Thymus (tissue), 14 donors: ENCODE measurements around the gene KCNMA1. TPM values are rescaled to one million over a fixed set of nuclear protein-coding genes. Genes with fewer than 3 reads are reported as not detected.
"Not testable (repeated sequence)": the region's sequence is repeated elsewhere in the genome, so short reads cannot be mapped to it uniquely, and the experiment has no call there.

ENCODE experiments used
- DNase-seq, 9 donors: peaks; one replicate each; pipeline ENCODE4 v3.0.0-alpha.2; 2013; ENCODE audit warnings: low spot score in 9 of 9, low read depth in 6 of 9, missing footprints in 1 of 9
- H3K27ac ChIP-seq, 2 donors: one replicate each; pipeline ENCODE4 v1.5.1; 2013; ENCODE audit warnings: control low read depth in 1 of 2, low read depth in 1 of 2, low read length in 1 of 2, mild to moderate bottlenecking in 1 of 2, moderate library complexity in 1 of 2
- H3K27me3 ChIP-seq, 2 donors: one replicate each; pipeline ENCODE4 v1.5.1; 2013; ENCODE audit warnings: low read length in 1 of 2; ENCODE audit not compliant: control insufficient read depth in 2 of 2, insufficient read depth in 1 of 2
- H3K36me3 ChIP-seq, 2 donors: one replicate each; pipeline ENCODE4 v1.5.1; 2013; ENCODE audit warnings: low read length in 1 of 2, mild to moderate bottlenecking in 1 of 2, moderate library complexity in 1 of 2; ENCODE audit not compliant: control insufficient read depth in 2 of 2, insufficient read depth in 2 of 2
- H3K4me1 ChIP-seq, 2 donors: one replicate each; pipeline ENCODE4 v1.5.1; 2013; ENCODE audit warnings: low read length in 2 of 2; ENCODE audit not compliant: control insufficient read depth in 2 of 2, insufficient read depth in 2 of 2
- H3K4me3 ChIP-seq, 2 donors: one replicate each; pipeline ENCODE4 v1.5.1; 2013; ENCODE audit warnings: low read length in 2 of 2, control low read depth in 1 of 2, mild to moderate bottlenecking in 1 of 2
- H3K9me3 ChIP-seq, 2 donors: one replicate each; pipeline ENCODE4 v1.5.1; 2013; ENCODE audit warnings: low read length in 1 of 2, mild to moderate bottlenecking in 1 of 2; ENCODE audit not compliant: control insufficient read depth in 2 of 2, insufficient read depth in 1 of 2
- WGBS: extraction: QIAGEN DNeasy Blood & Tissue Kit; methylation state at CpG from one replicate; pipeline ENCODE4 v1.1.7; 2013; 5-methylcytosine and 5-hydroxymethylcytosine counted together
- long read RNA-seq, 10 donors: transcript quantifications; one replicate each; lab custom pipeline, GENCODE V29; 2026
- polyA plus RNA-seq: library from polyadenylated mRNA; stranded (reverse); fragments of 200-250 nt; gene quantifications from one replicate; pipeline ENCODE4 v1.2.3, GENCODE V29; 2013
- total RNA-seq: library from RNA; stranded (reverse); fragments of 120-200 nt; gene quantifications from one replicate; pipeline ENCODE4 v1.2.4, GENCODE V29; 2013
- donor health status: healthy.

The KCNMA1 gene
- total RNA-seq = 1.9 TPM
- polyA plus RNA-seq = 12.9 TPM
- long read RNA-seq, donor 1 = 0 reads
- long read RNA-seq, donor 2 = 0 reads
- long read RNA-seq, donor 3, partial matches to known transcripts = 0 of 1 reads
- long read RNA-seq, donor 3, other reads (novel, unspliced or antisense) = 0 of 1 reads
- long read RNA-seq, donor 4, partial matches to known transcripts = 0 of 1 reads
- long read RNA-seq, donor 4, other reads (novel, unspliced or antisense) = 0 of 1 reads
- long read RNA-seq, donor 5, partial matches to known transcripts = 0 of 1 reads
- long read RNA-seq, donor 5, other reads (novel, unspliced or antisense) = 0 of 1 reads
- long read RNA-seq, donor 6 = 0 reads
- long read RNA-seq, donor 7, partial matches to known transcripts = 0 of 1 reads
- long read RNA-seq, donor 7, other reads (novel, unspliced or antisense) = 0 of 1 reads
- long read RNA-seq, donor 8, partial matches to known transcripts = 0 of 2 reads
- long read RNA-seq, donor 8, other reads (novel, unspliced or antisense) = 0 of 2 reads
- long read RNA-seq, donor 9, partial matches to known transcripts = 0 of 1 reads
- long read RNA-seq, donor 9, other reads (novel, unspliced or antisense) = 0 of 1 reads
- long read RNA-seq, donor 10 = 0 reads

GRCh38 chr10:77637532-77638320 is at the start of gene KCNMA1:
Gene KCNMA1 (minus strand): TSS chr10:77637808.
- 1% methylated on average over 120 of the region's 121 CpGs for WGBS
- Histone ChIP-seq H3K9me3 (no peaks in the 10 kb centered on the region), H3K36me3 (no peaks in the 10 kb centered on the region), H3K27me3 (peaks cover 58 to 78% of the 10 kb centered on the region in 2 donors), H3K4me3 (peak within 1 kb of the TSS in 1 of 2 donors; percentile 35), H3K27ac (no peak within 1 kb of the TSS), H3K4me1 (no peaks in the 10 kb centered on the region)
- peak in 1 of 9 donors; percentile 18 for DNase-seq

GRCh38 chr10:77686650-77687417 is 49.2 kb upstream of the KCNMA1 start:
- H3K36me3 ChIP-seq = no peaks in the 10 kb centered on the region
- no peak overlapping the region for H3K4me3 ChIP-seq
- H3K9me3 ChIP-seq = no peaks in the 10 kb centered on the region
- WGBS = 88% methylated on average over 11 of the region's 11 CpGs
- no peaks in the 10 kb centered on the region for H3K4me1 ChIP-seq
- no peak for DNase-seq
- H3K27me3 ChIP-seq = peaks cover 0 to 9% of the 10 kb centered on the region in 2 donors
- no peak overlapping the region for H3K27ac ChIP-seq

DNA sequence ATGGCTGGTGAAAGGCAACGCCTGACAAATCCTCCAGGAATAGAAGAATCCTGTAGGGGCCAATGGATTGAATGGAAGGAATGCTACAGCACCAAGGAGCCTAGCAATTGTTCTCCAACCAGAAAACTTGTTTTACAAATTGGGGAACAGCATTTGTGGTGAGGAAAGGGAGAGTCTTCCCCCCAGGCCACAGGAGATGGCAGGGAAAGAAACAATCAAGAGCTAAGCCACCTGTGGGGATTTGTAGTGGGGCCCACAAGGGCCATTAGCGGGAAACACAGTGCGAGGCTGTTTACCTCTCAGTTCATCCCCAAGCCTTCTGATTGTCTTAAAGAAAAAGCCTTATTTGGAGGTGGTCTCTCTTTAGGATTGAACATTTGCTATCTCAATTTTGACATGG is 48.5 kb upstream of the KCNMA1 start:
- DNase-seq = no peak
- 91% methylated on average over 3 of the region's 3 CpGs for WGBS
- no peak overlapping the region for H3K4me3 ChIP-seq
- no peaks in the 10 kb centered on the region for H3K9me3 ChIP-seq
- H3K27ac ChIP-seq = no peak overlapping the region
- H3K4me1 ChIP-seq = no peaks in the 10 kb centered on the region
- H3K27me3 ChIP-seq = peaks cover 0 to 7% of the 10 kb centered on the region in 2 donors
- no peaks in the 10 kb centered on the region for H3K36me3 ChIP-seq

DNA sequence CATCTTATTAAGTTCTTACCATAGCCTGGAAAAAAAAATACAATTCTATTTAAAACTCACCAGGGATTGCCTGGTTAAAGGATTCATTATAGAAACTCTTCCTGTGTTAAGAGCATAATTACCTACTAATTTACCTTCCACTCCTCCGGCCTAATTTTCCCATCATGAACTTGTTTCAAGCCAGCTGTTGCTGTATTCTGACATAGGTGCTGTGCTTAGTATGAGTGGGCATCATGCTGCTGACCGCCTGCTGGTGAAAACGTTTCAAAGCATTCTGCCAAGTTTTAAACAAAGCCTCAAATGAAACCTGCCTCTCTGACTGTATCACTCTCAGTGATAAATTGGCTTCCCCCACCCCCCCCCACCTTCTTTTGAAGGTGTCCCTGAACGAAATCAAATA is 47.8 kb upstream of the KCNMA1 start:
- Histone ChIP-seq H3K36me3 (no peaks in the 10 kb centered on the region), H3K27me3 (peaks cover 0 to 7% of the 10 kb centered on the region in 2 donors), H3K4me1 (no peaks in the 10 kb centered on the region), H3K4me3 (no peak overlapping the region), H3K27ac (no peak overlapping the region), H3K9me3 (no peaks in the 10 kb centered on the region)
- WGBS = 84% methylated on average over 4 of the region's 4 CpGs
- DNase-seq = no peak

GRCh38 chr10:77683088-77683432 is 45.5 kb upstream of the KCNMA1 start:
- WGBS = 95% methylated on average over 8 of the region's 8 CpGs
- H3K4me1 ChIP-seq, H3K4me3 ChIP-seq, H3K27ac ChIP-seq, DNase-seq, H3K27me3 ChIP-seq, H3K36me3 ChIP-seq, H3K9me3 ChIP-seq: not testable (repeated sequence)

- peaks cover 0 to 4% of the 10 kb centered on the region in 2 donors for H3K27me3 ChIP-seq
- H3K9me3 ChIP-seq = no peaks in the 10 kb centered on the region
- H3K4me1 ChIP-seq = no peaks in the 10 kb centered on the region
- DNase-seq = no peak
- H3K36me3 ChIP-seq = no peaks in the 10 kb centered on the region
- 98% methylated on average over 5 of the region's 5 CpGs for WGBS
- H3K4me3 ChIP-seq = no peak overlapping the region
- H3K27ac ChIP-seq = no peak overlapping the region
These were observed 44.9 kb upstream of the KCNMA1 start for GRCh38 chr10:77682393-77683087.

GRCh38 chr10:77681839-77682238 is 44.2 kb upstream of the KCNMA1 start:
- H3K36me3 ChIP-seq = no peaks in the 10 kb centered on the region
- H3K9me3 ChIP-seq = no peaks in the 10 kb centered on the region
- 90% methylated on average over 6 of the region's 6 CpGs for WGBS
- no peaks in the 10 kb centered on the region for H3K4me1 ChIP-seq
- H3K27ac ChIP-seq = no peak overlapping the region
- no peaks in the 10 kb centered on the region for H3K27me3 ChIP-seq
- H3K4me3 ChIP-seq = no peak overlapping the region
- DNase-seq = no peak

- H3K27ac ChIP-seq = no peak overlapping the region
- no peaks in the 10 kb centered on the region for H3K4me1 ChIP-seq
- no peaks in the 10 kb centered on the region for H3K9me3 ChIP-seq
- WGBS = 97% methylated on average over 8 of the region's 8 CpGs
- H3K27me3 ChIP-seq = no peaks in the 10 kb centered on the region
- DNase-seq = no peak
- H3K4me3 ChIP-seq = no peak overlapping the region
- no peaks in the 10 kb centered on the region for H3K36me3 ChIP-seq
These were observed 43.2 kb upstream of the KCNMA1 start for GRCh38 chr10:77680811-77681210.
